Gastroesophageal sphincter (tissue), 4 donors: ENCODE data around the gene PDZRN4. TPM values are rescaled to one million over a fixed set of nuclear protein-coding genes. Genes with fewer than 3 reads are reported as not detected.

ENCODE experiments used
- ATAC-seq: fragments of 150-250 bp; one replicate; pipeline ENCODE4 v1.9.1; 2016; ENCODE audit warnings: mild to moderate bottlenecking, moderate library complexity
- H3K27ac ChIP-seq, 4 donors: fragments of 200-600 bp; sonication (generic) in 3 of 4; 1 replicate in 3 of 4; 2 replicates in 1 of 4; pipeline ENCODE4 v1.5.1; 2016 to 2019
- H3K27me3 ChIP-seq: fragments of 200-600 bp; sonication (generic); one replicate; pipeline ENCODE4 v1.5.1; 2019
- H3K36me3 ChIP-seq, 2 donors: fragments of 200-600 bp; sonication (generic); one replicate each; pipeline ENCODE4 v1.5.1; 2019; ENCODE audit warnings: control low read depth in 1 of 2
- H3K4me1 ChIP-seq, 3 donors: fragments of 200-600 bp; sonication (generic); 1 replicate in 2 of 3; 2 replicates in 1 of 3; pipeline ENCODE4 v1.5.1; 2016 to 2019; ENCODE audit warnings: control low read depth in 2 of 3
- H3K4me3 ChIP-seq, 2 donors: fragments of 200-600 bp; sonication (generic); one replicate each; pipeline ENCODE4 v1.5.1; 2019; ENCODE audit warnings: mild to moderate bottlenecking in 1 of 2, moderate library complexity in 1 of 2
- H3K9me3 ChIP-seq, 3 donors: fragments of 200-600 bp; sonication (generic); one replicate each; pipeline ENCODE4 v1.5.1; 2017 to 2019; ENCODE audit warnings: control low read depth in 2 of 3
- EP300 ChIP-seq: sonication (generic); formaldehyde crosslinking; IDR thresholded peaks from one replicate; pipeline ENCODE4 v1.6.1; 2017; ENCODE audit warnings: antibody characterized with exemption, mild to moderate bottlenecking
- POLR2A ChIP-seq, 2 donors: fragments of 450-650 bp; IDR thresholded peaks; one replicate each; pipeline ENCODE4 v1.6.1; 2017; ENCODE audit warnings: antibody characterized with exemption in 2 of 2, mild to moderate bottlenecking in 2 of 2, moderate library complexity in 1 of 2
- POLR2AphosphoS5 ChIP-seq: sonication (generic); formaldehyde crosslinking; IDR thresholded peaks from one replicate; pipeline ENCODE4 v1.6.1; 2017; ENCODE audit warnings: antibody characterized with exemption
- WGBS, 2 donors: methylation state at CpG; one replicate each; pipeline ENCODE4 v1.1.5; 2018; ENCODE audit warnings: low coverage in 1 of 2; 5-methylcytosine and 5-hydroxymethylcytosine counted together
- total RNA-seq, 4 donors: library from RNA; depleted of rRNA; stranded (reverse); fragments of >200 nt; gene quantifications; one replicate each; pipeline ENCODE4 v1.1.0, GENCODE V29; 2016
- TF ChIP-seq, protein P1 (sequence below), 4 experiments: fragments of 200-600 bp in 2 of 4; fragments of 450-650 bp in 2 of 4; sonication (generic) in 1 of 4; IDR thresholded peaks; one replicate each; pipeline ENCODE4 v1.5.1; 2017 to 2019; ENCODE audit warnings: antibody characterized with exemption in 4 of 4, mild to moderate bottlenecking in 2 of 4, moderate library complexity in 2 of 4

The PDZRN4 gene
- total RNA-seq, 4 donors from 2014 or later, result 32.0 to 87.8 (median 50.8) TPM

- no peak overlapping the region for H3K4me3 ChIP-seq
- ATAC-seq, result no peak
- TF ChIP-seq POLR2AphosphoS5, result no peak
- no peak for TF ChIP-seq EP300
- no peak for TF ChIP-seq POLR2A (IDR thresholded peaks at IDR 0.05)
- TF ChIP-seq, protein P1, sequence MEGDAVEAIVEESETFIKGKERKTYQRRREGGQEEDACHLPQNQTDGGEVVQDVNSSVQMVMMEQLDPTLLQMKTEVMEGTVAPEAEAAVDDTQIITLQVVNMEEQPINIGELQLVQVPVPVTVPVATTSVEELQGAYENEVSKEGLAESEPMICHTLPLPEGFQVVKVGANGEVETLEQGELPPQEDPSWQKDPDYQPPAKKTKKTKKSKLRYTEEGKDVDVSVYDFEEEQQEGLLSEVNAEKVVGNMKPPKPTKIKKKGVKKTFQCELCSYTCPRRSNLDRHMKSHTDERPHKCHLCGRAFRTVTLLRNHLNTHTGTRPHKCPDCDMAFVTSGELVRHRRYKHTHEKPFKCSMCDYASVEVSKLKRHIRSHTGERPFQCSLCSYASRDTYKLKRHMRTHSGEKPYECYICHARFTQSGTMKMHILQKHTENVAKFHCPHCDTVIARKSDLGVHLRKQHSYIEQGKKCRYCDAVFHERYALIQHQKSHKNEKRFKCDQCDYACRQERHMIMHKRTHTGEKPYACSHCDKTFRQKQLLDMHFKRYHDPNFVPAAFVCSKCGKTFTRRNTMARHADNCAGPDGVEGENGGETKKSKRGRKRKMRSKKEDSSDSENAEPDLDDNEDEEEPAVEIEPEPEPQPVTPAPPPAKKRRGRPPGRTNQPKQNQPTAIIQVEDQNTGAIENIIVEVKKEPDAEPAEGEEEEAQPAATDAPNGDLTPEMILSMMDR (IDR thresholded peaks at IDR 0.05), result no peak
- no peaks in the 10 kb centered on the region for H3K9me3 ChIP-seq
- no peak overlapping the region for H3K27ac ChIP-seq
- no peaks in the 10 kb centered on the region for H3K27me3 ChIP-seq
- H3K36me3 ChIP-seq, result no peaks in the 10 kb centered on the region
- 59 to 84% methylated on average over 5 to 6 of the region's 6 CpGs for WGBS, 2 donors
- no peaks in the 10 kb centered on the region for H3K4me1 ChIP-seq
Measured at GRCh38 chr12:41452838-41453407, 264.8 kb downstream of the PDZRN4 start.

GRCh38 chr12:41453409-41453808 lies 265.3 kb downstream of the PDZRN4 start:
- TF ChIP-seq, protein P1 (IDR thresholded peaks at IDR 0.05), result no peak
- TF ChIP-seq EP300 (no peak), POLR2AphosphoS5 (no peak), POLR2A (IDR thresholded peaks at IDR 0.05) (no peak)
- WGBS, 2 donors, result 82 to 94% methylated on average over 2 to 4 of the region's 4 CpGs

DNA sequence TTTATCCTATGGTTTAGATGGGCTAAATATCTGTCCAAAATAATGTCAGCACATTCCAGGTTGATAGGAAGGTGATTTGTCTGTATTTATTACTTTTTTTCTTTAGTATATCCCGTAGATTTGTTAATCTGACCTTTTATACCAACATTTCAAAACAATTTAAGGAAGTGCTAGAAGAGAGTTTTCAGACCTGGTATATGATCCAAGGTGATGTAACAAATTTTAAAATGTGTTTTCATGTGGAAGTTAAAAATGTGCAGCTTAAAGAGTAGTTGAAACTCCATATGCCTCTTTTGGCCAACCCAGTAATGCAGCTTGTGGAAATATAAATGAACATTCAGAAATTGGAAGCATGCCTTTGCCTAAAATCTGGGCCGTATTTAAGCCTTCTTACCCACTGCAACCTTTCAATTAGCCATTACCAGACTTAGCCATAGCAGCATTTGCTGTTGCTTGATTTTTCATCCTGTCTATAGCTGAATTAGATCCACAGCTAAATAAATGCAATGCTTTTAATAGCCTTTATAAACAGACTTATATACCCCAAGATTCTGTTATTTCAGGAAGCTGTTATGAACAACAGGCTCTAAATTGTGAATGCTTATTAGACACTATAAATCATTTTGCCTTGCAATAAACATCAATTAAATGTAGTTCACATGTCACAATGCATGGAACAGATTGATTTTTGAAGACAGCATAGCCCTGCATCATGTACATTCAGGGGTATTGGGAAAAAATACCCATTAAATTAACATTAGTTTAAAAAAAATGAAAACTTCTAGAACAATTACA lies 271.2 kb downstream of the PDZRN4 start:
- Histone ChIP-seq H3K36me3 (no peaks in the 10 kb centered on the region), H3K27me3 (no peaks in the 10 kb centered on the region), H3K4me3 (no peak overlapping the region), H3K4me1 (peaks cover 0 to 9% (median 2%) of the 10 kb centered on the region in 3 donors), H3K9me3 (no peaks in the 10 kb centered on the region), H3K27ac (no peak overlapping the region)
- ATAC-seq, result no peak
- WGBS, 2 donors, result 29 to 47% methylated on average over 2 of the region's 2 CpGs
- TF ChIP-seq, protein P1 (IDR thresholded peaks at IDR 0.05), result no peak
- TF ChIP-seq POLR2A (IDR thresholded peaks at IDR 0.05) (no peak), POLR2AphosphoS5 (no peak), EP300 (no peak)

More at GRCh38 chr12:41453409-41453808, 265.3 kb downstream of the PDZRN4 start:
- no peak overlapping the region for H3K4me3 ChIP-seq
- H3K27me3 ChIP-seq, result no peaks in the 10 kb centered on the region
- H3K27ac ChIP-seq, result no peak overlapping the region
- H3K36me3 ChIP-seq, result no peaks in the 10 kb centered on the region
- no peaks in the 10 kb centered on the region for H3K9me3 ChIP-seq
- peaks cover 0 to 3% (median 0%) of the 10 kb centered on the region in 3 donors for H3K4me1 ChIP-seq
- ATAC-seq, result no peak

GRCh38 chr12:41459906-41460214 lies 271.7 kb downstream of the PDZRN4 start:
- peaks cover 0 to 10% (median 2%) of the 10 kb centered on the region in 3 donors for H3K4me1 ChIP-seq
- TF ChIP-seq EP300, result no peak
- TF ChIP-seq POLR2A (IDR thresholded peaks at IDR 0.05), result no peak
- TF ChIP-seq, protein P1 (IDR thresholded peaks at IDR 0.05), result no peak
- TF ChIP-seq POLR2AphosphoS5, result no peak
- ATAC-seq, result no peak
- no peaks in the 10 kb centered on the region for H3K36me3 ChIP-seq
- H3K9me3 ChIP-seq, result no peaks in the 10 kb centered on the region
- no peaks in the 10 kb centered on the region for H3K27me3 ChIP-seq
- no peak overlapping the region for H3K27ac ChIP-seq
- H3K4me3 ChIP-seq, result no peak overlapping the region
- WGBS, 2 donors, result 67 to 80% methylated on average over 1 of the region's 1 CpG

DNA sequence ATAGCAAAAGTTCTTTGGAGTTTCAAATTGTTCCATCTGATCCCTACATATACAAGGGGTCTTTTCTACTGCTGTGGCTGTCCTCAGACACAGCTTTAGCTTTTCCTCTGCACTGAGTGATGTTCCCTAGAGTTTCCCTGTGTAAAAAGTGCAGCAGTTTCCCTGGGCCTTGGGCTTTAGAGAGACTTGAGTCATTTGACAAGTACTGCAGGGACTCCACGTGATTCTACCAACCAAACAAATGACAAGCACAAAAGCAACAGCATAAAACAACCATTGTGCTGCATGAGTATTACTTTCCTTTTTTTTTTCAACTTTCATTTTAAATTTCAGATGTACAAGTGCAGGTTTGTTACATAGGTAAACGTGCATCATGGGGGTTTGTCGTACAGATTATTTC lies 272.8 kb downstream of the PDZRN4 start:
- H3K27me3 ChIP-seq, result no peaks in the 10 kb centered on the region
- 66 to 79% methylated on average over 3 of the region's 3 CpGs for WGBS, 2 donors
- ATAC-seq, result no peak
- no peak overlapping the region for H3K4me3 ChIP-seq
- peaks cover 0 to 13% (median 2%) of the 10 kb centered on the region in 3 donors for H3K4me1 ChIP-seq
- no peaks in the 10 kb centered on the region for H3K9me3 ChIP-seq
- no peak for TF ChIP-seq EP300
- TF ChIP-seq POLR2A (IDR thresholded peaks at IDR 0.05), result no peak
- TF ChIP-seq, protein P1 (IDR thresholded peaks at IDR 0.05), result no peak
- TF ChIP-seq POLR2AphosphoS5, result no peak
- H3K27ac ChIP-seq, result no peak overlapping the region
- H3K36me3 ChIP-seq, result no peaks in the 10 kb centered on the region
